HT1080 (cell line): ENCODE measurements around the gene ERMP1. TPM values are rescaled to one million over a fixed set of nuclear protein-coding genes. Genes with fewer than 3 reads are reported as not detected.
"Not testable (repeated sequence)": the region's sequence is repeated elsewhere in the genome, so short reads cannot be mapped to it uniquely, and the experiment has no call there.

ENCODE experiments used
- DNase-seq: peaks from one replicate; pipeline ENCODE4 v3.0.0-alpha.2; 2015; ENCODE audit warnings: low read depth
- polyA plus RNA-seq, 2 experiments: library from polyadenylated mRNA; depleted of rRNA; stranded (reverse); fragments of >200 nt; gene quantifications; 2 replicates each; pipeline ENCODE4 v1.2.3, GENCODE V29; 2015
- total RNA-seq: library from RNA; depleted of rRNA; stranded (reverse); fragments of >200 nt; shearing (Covaris generic); gene quantifications from 2 replicates; pipeline ENCODE4 v1.2.3, GENCODE V29; 2014; rRNA removed

ERMP1 gene, protein sequence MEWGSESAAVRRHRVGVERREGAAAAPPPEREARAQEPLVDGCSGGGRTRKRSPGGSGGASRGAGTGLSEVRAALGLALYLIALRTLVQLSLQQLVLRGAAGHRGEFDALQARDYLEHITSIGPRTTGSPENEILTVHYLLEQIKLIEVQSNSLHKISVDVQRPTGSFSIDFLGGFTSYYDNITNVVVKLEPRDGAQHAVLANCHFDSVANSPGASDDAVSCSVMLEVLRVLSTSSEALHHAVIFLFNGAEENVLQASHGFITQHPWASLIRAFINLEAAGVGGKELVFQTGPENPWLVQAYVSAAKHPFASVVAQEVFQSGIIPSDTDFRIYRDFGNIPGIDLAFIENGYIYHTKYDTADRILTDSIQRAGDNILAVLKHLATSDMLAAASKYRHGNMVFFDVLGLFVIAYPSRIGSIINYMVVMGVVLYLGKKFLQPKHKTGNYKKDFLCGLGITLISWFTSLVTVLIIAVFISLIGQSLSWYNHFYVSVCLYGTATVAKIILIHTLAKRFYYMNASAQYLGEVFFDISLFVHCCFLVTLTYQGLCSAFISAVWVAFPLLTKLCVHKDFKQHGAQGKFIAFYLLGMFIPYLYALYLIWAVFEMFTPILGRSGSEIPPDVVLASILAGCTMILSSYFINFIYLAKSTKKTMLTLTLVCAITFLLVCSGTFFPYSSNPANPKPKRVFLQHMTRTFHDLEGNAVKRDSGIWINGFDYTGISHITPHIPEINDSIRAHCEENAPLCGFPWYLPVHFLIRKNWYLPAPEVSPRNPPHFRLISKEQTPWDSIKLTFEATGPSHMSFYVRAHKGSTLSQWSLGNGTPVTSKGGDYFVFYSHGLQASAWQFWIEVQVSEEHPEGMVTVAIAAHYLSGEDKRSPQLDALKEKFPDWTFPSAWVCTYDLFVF
- 11.4 and 12.7 TPM in 2 replicates for total RNA-seq
- polyA plus RNA-seq (2015; cell fraction: cytosol; rRNA removed) = 11.1 and 15.9 TPM in 2 replicates
- polyA plus RNA-seq (2015; cell fraction: nucleus; rRNA removed) = 29.4 and 30.0 TPM in 2 replicates

DNA sequence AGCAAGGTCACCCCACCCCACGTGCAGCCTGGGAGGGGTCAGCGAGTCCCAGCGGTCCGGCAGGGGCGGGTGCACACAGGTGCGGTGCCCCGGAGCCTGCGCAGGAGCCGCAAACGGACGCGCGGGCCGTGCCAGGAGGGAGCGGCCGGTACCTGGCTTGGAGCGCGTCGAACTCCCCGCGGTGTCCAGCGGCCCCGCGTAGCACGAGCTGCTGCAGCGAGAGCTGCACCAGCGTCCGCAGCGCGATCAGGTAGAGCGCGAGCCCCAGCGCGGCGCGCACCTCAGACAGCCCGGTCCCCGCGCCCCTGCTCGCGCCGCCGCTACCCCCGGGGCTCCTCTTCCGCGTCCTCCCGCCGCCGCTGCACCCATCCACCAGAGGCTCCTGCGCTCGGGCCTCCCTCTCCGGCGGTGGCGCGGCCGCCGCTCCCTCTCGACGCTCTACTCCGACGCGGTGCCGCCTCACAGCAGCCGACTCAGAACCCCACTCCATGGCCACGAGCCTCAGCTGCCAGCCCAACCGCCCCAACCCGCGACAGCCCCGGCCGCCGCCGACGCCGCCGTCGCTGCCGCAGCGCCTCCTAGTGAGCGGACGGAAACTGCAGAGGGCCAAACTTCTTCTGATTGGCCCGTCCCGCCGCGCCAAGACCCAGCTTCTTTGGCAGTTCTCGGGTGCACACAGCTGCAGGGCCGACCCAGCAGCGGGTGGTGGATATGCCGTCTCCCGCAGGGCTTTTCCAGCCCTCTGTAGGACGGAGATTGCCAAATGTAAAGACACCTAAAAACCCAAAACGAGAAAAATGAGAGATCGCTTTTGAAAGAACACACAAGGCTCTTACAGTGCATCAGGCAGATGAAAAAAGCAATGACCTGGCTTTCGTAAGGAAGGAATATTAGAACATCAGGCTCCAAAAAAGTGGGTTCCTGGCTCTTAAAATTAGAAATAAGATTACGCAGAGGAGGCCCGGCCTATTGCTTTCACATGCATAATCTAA is at the start of gene ERMP1:
Gene ERMP1, minus strand, starts transcription at position 580 of the 992 bp plus-strand sequence. Its CDS starts 90 bp downstream, at position 490.
- DNase-seq = peak; percentile 85

DNA sequence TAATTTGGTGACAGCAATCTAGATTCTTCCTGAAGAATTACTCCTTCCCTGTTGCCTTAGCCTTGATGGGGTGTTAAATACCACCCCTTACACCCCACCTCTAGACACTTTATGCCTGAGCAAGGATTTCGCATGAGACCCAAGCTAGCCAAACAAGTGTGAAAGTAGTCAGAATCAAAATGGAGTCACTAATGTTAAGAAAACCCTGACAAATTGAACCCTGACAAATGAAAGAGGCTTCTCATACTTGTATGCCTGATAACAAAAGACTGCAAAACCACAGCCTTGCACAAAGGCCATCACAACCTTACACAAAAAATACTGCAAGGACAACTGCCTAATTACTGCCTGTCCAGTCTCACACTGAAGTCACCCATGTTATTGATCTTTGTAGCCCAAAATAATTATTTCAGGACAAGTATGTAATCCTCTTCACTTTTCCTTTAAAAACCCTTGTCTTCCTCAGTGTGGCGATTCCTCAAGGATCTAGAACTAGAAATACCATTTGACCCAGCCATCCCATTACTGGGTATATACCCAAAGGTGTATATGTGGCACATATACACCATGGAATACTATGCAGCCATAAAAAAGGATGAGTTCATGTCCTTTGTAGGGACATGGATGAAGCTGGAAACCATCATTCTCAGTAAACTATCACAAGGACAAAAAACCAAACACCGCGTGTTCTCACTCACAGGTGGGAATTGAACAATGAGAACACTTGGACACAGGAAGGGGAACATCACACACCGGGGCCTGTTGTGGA is 49.5 kb upstream of the ERMP1 start:
- DNase-seq = not testable (repeated sequence)

DNA sequence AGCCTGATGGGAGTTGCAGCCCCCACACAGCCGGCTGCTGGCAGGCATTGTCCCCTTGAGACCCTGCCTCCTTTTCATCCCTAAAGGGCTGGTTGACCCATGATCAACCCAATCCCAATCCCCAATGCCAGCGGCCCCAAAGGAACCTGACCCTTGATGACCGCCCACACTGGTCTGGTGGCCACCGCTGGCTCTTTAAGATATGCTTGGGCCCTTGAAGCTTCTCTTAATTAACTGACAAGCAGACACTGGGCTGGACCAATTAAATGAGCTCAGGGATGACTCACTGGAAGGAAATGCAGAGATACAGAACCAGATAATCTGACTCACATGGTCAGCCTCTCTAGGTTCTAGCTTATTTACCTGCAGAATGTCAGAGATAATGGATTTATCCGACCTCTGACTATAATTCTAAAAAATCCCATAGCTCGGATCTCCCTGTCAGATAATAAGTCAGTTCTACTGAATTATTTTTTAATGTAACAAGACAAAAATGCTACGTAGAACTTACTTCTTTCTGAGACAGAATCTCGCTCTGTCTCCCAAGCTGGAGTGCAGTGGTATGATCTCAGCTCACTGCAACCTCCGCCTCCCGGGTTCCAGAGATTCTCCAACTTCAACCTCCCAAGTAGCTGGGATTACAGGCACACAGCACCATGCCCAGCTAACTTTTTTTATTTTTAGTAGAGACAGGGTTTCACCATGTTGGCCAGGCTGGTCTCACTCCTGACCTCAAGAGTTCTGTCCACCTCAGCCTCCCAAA is 46.7 kb upstream of the ERMP1 start:
- peak; percentile 87 for DNase-seq

DNA sequence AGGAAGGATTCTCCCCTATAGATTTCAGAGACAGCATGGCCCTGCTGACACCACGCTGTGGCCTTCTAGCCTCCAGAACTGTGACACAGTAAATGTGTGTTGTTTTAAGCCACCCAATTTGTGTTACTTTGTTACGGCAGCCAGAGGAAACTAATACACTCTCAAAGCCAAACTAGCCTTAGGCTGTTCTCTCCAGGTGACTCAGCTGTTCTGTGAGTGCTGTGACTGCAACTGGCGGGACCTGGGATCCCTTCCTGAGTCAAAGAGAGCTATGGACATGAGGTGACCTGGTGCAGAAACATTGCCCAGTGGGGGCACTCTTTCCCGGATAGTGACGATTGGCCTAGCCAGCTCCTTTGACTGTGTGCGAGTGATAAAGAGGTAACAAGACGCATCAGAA is 43.8 kb upstream of the ERMP1 start:
- peak; percentile 23 for DNase-seq

DNA sequence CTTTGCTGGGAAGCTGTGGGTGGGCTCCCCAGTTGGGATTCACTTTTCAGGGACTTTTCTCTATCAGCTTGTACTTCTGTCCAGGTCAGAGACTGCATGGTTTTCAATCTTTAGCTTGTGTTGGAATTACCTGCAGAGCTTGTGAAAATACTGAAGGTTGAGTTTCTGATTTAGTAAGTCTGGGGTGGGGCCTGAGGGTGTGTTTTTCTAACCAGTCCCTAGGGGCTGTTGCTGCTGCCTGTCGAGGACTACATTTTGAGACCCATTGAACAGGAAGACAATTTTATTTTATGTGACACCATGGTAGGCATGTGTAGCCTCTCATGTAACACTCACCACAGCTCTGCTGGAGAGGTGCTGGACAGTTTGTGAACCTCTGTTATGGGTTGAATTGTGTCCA is 43.1 kb upstream of the ERMP1 start:
- DNase-seq = no peak

DNA sequence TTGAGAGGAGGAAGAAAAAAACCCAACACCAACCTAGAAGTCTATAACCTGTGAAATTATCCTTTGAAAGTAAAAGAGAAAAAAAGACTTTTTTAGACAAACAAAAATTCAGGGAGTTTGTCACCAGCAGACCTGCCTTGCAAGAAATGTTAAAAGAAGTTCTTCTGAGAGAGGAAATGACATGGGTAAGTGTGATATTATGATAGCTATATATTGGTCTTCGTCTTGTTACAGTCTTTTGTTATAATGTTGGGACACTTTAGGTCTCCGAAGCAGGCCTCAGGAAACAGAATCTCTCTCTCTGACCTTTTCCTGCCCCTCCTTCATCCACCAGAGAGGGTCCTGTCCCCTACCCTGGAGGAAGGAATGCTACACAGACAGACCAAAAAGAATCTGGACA is 41.1 kb upstream of the ERMP1 start:
- DNase-seq = no peak

DNA sequence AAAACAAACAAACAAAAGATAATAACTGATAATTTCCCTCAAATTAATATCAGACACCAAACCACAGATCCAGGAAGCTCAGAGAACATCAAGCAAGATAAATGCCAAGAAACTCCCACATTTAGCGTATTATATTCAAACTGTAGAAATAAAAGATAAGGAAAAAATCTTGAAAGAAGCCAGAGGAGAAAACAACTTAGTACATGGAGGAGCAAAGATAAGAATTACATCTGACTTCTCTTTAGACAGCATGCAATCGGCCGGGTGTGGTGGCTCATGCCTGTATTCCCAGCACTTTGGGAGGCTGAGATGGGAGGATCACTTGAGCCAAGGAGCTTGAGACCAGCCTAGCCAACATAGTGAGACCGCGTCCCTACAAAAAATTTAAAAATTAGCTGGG is 40.5 kb upstream of the ERMP1 start:
- DNase-seq = no peak

DNA sequence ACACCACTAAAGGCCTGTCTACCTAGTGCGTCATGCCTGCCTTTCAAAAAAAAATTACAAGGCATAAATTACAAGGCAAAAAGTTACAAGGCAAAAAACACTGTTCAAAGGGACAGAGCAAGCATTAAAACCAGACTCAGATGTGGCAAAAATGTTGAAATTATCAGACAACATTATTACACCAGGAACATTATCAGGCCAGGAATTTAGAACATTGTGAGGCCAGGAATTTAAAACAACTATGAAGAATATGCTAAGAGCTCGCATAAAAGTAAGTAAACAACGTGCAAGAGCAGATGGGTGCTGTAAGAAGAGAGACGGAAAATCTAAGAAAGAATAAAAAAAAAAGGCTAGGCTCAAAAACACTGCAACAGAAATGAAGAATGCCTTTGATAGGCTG is 39.6 kb upstream of the ERMP1 start:
- no peak for DNase-seq

DNA sequence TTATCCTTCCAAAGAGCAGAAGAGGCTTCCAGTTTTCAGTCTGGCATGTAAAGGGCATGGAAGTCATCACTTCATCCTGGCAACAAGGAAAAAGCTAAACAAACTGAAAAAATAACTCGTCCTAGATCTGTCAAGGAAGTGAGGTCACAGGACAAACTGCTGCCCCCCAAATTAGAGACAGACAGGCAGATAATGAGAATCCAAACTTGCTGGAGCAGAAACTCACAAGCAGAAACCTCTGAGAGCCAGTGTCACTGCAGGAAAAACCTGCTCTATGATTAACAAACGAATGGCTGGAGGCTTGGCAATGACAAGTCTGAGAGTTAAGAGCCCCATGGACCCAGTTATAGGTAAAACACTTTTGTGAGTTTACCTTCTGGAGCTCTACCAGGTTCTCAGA is 38.9 kb upstream of the ERMP1 start:
- no peak for DNase-seq

DNA sequence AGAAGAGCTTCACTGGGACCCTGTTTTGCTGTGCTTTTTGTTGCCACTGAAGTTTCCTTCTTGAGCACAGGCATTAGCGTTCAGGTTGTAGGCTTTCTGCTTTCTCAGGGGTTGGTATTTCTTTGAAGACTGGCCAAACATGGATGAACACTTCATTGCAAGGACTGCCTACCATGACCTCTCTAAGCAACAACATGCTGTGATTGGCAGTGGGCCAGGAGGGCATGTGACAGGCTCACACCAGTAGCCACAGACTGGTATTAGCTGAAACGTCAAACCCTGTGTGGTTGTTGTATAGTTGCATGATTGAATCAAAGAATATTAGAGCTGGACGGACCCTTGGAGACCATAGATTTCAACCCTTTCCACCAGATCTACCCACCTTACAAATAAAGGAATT is 37.8 kb upstream of the ERMP1 start:
- no peak for DNase-seq

DNA sequence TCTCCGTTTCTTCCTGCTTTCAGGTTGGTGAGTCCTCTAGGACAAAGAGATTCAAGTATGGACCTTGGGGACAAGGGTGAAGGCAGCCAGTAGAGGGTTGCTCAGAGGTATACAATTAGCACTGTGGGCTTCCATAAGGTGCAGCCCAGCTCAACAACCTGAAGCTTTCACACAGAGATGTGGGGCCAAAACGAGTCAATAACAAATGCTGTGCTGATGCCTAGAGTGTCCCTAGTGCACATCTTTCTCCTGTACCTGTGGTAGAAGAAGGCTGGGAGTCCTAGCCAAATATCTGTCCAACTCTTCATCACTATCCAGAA is 37.1 kb upstream of the ERMP1 start:
- DNase-seq = no peak

DNA sequence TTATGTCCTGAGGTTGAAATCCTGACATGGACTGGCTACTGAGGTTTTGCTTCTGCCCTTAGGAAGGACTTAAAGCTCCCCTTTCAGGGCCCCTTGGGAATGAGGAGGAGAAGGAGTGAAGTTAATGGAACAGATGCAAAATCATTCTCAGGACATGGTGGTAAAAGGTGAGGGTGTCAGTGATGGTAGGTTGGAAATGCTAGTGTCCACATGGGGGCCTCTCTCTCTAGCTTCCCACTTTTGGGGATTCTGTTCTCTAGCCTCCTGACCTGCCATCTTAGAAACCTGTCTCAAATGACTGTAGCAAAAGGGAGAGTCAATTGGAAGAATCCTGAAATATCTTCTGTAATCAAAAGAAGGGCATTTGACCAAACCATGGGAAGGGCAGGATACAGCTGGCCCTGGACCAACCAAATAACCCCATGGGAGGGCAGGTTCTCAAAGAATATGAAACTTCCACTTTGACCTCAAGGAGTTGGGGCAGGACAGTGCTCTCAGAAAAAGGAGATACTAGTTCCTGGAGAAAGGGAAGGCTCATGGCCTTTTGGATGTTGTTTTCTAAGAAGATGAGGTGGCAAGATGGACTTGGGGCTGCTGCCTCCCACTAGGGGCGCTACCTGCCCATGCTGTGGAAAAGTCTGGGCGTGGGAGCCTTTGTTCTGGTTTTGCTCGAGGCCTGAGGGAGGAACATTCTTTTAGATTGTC is 36.5 kb upstream of the ERMP1 start:
- DNase-seq = peak; percentile 43

DNA sequence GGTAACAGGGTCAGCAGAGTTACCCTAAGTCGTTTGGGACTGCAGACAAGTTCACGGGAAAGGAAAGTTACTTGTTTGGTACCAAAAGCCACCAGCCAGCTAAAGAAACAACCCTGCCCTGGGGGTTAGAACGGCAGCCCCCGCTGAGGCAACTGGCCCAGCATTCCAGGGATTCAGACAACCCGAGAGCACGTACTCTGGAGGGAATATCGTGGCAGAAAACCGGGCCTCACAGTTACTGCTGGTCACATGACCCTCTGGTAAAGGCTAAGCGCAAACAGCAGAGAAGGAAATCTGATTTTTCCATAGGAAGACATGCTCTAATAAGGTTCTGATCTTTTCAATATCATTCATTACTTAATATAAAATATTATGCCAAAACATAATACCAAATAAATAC is 35.3 kb upstream of the ERMP1 start:
- no peak for DNase-seq

DNA sequence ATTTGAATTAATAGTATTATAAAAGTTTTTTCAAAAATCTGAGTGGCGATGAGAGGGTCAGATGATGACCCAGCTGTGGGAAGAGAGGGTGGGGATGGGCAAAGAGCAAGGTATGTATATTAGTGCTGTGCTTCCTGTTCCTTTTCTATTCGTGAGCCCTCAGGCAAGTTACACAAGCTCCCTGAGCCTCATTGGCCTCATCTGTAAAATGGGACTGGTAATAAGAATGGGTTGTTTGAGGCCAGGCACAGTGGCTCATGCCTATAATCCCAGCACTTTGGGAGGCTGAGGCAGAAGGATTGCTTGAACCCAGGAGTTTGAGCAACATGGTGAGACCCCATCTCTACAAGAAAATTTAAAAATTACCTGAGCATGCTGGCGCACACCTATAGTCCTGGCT is 33.8 kb upstream of the ERMP1 start:
- no peak for DNase-seq

DNA sequence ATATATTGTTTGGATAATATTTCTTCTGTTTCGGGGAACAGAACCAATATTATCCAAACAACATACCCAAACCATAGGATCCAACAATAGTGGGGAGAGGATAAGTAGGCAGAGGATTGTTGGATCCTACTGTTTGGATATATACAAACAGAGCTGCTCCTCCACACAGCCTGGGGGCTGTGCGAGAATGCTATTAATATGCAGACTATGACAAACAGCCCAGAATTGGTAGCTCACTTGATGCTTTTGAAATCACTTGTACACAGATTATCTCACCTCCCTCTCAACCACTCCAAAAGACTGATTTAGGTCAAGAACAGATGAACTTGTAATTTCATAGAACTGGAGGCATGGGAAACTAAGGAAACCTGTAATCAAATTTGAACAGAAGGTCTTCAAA is 33.4 kb upstream of the ERMP1 start:
- DNase-seq = no peak

DNA sequence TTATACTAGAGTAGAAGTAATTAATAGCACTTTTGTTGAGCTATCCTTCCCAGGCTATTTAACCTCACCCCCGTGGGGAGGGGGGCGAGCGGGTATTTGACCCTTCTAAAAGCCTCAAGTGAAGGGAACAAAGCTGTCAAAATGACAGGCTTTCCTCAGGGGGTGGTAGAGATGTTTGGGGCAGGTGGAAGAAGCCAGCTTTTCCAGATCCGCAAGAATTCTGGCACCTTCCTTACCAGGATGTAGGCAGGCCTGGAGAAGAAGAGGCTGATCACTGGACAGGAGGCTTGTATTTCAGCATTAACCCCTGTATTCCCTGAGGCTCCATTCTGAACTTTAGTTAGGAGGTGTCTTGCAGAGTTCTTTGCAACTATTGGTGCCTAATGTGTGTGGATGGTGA is 31.5 kb upstream of the ERMP1 start:
- DNase-seq = no peak

DNA sequence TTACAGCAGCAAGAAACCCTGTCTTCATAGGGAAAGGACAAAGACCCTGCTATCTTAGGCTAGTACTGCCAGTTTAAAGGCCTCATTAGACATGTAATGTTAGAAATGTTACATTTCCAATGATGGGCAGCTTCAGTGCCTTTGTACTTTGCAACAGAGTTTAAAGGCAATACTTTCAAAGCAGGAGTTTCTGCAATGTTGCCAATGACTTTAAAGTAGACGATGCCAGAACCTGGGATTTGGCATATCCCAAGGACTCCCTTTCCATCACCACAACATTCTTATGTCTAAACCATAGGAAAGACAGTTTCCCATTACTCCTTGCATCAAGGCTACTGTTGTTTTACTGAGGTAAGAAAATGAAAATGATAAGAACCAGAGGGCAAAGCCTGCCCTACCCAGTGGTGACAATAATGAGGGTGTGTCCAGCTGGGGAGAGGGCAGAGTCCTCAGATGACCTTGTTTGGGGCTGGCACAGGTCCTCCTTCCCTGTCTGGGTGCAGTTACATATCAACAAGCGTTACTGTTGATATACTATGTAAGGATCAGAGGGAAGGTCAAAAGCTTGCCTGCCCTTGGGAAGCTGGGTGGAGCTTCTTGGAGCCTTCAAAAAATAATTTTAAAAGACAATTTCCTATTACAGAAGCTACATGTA is 30.3 kb upstream of the ERMP1 start:
- no peak for DNase-seq

DNA sequence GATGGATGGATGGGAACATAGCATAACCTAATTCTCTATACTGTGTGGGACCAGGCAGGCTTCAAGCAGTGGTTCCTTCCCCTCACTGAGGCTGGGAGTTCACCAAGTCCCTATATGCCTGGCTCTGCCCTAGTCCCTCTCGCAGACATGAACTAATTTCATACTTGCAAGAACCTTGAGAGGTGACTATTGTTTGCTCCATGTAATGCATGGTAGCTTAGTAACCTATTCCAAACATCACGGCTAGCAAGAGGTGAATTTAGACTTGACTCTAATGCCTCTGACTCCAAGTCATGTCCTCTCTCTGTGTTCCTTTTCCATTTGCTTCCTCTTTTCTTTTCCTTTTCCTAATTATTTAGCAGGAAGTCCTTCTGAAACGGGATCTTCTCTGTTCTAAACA is 25.9 kb upstream of the ERMP1 start:
- DNase-seq = no peak
